ENCODE measurements around the gene NDUFA12. TPM values are rescaled to one million over a fixed set of nuclear protein-coding genes. Genes with fewer than 3 reads are reported as not detected.

NDUFA12 gene
- total and polyA plus RNA-seq, 2 of the 13 experiments (the other 11 are each of a cell fraction or from before 2014, with no cell fraction given), result 101 to 173 TPM

DNA sequence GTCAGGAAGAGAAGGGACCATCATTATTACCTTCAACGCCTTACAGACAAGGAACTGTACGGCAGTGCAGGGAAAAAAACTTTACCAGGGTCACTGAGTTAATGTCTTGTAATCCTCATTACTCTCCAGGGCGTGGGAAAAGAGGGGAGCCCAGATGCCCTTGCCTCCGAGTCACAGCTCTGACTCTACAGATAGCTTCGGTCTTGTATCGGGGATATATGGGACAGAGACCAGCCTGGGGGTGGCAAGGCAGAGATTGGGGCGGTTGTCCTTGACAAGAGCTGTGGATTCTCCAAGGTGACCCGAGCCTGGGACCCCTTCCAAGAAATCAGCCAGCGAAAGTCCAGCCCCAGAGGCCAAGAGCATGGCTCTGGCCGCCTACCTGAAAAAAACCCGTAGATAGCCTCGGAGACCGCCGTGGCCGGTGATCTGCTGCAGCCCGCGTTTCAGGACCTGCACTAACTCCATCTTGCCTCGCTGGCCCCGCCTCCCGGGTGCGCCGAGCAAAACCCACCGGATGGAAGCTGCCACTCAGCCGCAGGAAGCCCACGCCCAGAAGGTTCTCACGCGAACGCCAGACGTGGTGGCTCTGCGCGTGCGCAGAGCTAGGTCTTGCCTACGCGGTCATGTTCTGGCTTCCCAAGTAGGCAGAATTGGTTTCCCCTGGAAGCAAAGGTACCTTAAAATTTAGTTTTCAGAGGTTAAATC lies at the start of gene NDUFA12 (continued):
- TF ChIP-seq BCL3 (CRISPR knock-in tag; IDR thresholded peaks at IDR 0.05), result no peak; the same call in 1 of the 2 replicates
- TF ChIP-seq ZNF224 (CRISPR knock-in tag; IDR thresholded peaks at IDR 0.05), result no peak
- 0 out of 2 replicates have a peak, but pooled peaks have one; percentile 53 for TF ChIP-seq ZNF761 (CRISPR knock-in tag; conservative IDR thresholded peaks at IDR 0.05)
- TF ChIP-seq ATM (IDR thresholded peaks at IDR 0.05; ENCODE audit: borderline replicate concordance), result no peak
- TF ChIP-seq, protein P1, sequence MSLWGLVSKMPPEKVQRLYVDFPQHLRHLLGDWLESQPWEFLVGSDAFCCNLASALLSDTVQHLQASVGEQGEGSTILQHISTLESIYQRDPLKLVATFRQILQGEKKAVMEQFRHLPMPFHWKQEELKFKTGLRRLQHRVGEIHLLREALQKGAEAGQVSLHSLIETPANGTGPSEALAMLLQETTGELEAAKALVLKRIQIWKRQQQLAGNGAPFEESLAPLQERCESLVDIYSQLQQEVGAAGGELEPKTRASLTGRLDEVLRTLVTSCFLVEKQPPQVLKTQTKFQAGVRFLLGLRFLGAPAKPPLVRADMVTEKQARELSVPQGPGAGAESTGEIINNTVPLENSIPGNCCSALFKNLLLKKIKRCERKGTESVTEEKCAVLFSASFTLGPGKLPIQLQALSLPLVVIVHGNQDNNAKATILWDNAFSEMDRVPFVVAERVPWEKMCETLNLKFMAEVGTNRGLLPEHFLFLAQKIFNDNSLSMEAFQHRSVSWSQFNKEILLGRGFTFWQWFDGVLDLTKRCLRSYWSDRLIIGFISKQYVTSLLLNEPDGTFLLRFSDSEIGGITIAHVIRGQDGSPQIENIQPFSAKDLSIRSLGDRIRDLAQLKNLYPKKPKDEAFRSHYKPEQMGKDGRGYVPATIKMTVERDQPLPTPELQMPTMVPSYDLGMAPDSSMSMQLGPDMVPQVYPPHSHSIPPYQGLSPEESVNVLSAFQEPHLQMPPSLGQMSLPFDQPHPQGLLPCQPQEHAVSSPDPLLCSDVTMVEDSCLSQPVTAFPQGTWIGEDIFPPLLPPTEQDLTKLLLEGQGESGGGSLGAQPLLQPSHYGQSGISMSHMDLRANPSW (CRISPR knock-in tag; IDR thresholded peaks at IDR 0.05; ENCODE audit: borderline replicate concordance), result no peak; the same call in 1 of the 2 replicates
- peak; percentile 98 for TF ChIP-seq KMT2A (CRISPR knock-in tag; IDR thresholded peaks at IDR 0.05)
- peak; percentile 83 for TF ChIP-seq MYC (CRISPR knock-in tag; IDR thresholded peaks at IDR 0.05; ENCODE audit: borderline replicate concordance)
- no peak for TF ChIP-seq THYN1 (CRISPR knock-in tag; IDR thresholded peaks at IDR 0.05; ENCODE audit: borderline replicate concordance, low read depth)
- TF ChIP-seq ZBTB7B (CRISPR knock-in tag; IDR thresholded peaks at IDR 0.05), result peak; percentile 67; the same call in 1 of the 2 replicates
- no peak for TF ChIP-seq ZNF569 (CRISPR knock-in tag; IDR thresholded peaks at IDR 0.05; ENCODE audit: borderline replicate concordance)
- no peak for TF ChIP-seq NCOA1 (CRISPR knock-in tag; IDR thresholded peaks at IDR 0.05)
- TF ChIP-seq, protein P2, sequence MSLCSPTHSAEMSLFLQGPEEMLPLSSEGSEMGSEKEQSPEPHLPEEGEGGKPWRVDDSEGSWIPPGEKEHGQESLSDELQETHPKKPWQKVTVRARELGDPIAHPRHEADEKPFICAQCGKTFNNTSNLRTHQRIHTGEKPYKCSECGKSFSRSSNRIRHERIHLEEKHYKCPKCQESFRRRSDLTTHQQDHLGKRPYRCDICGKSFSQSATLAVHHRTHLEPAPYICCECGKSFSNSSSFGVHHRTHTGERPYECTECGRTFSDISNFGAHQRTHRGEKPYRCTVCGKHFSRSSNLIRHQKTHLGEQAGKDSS (CRISPR knock-in tag; IDR thresholded peaks at IDR 0.05; ENCODE audit: borderline replicate concordance, low read depth), result peak; percentile 78; the same call in 1 of the 2 replicates
- no peak for TF ChIP-seq SRSF4 (IDR thresholded peaks at IDR 0.05; ENCODE audit: low read depth, low read length, poor library complexity, severe bottlenecking)
- TF ChIP-seq, protein P3, sequence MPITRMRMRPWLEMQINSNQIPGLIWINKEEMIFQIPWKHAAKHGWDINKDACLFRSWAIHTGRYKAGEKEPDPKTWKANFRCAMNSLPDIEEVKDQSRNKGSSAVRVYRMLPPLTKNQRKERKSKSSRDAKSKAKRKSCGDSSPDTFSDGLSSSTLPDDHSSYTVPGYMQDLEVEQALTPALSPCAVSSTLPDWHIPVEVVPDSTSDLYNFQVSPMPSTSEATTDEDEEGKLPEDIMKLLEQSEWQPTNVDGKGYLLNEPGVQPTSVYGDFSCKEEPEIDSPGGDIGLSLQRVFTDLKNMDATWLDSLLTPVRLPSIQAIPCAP (CRISPR knock-in tag; IDR thresholded peaks at IDR 0.05; ENCODE audit: low read depth), result no peak
- TF ChIP-seq, protein P4, sequence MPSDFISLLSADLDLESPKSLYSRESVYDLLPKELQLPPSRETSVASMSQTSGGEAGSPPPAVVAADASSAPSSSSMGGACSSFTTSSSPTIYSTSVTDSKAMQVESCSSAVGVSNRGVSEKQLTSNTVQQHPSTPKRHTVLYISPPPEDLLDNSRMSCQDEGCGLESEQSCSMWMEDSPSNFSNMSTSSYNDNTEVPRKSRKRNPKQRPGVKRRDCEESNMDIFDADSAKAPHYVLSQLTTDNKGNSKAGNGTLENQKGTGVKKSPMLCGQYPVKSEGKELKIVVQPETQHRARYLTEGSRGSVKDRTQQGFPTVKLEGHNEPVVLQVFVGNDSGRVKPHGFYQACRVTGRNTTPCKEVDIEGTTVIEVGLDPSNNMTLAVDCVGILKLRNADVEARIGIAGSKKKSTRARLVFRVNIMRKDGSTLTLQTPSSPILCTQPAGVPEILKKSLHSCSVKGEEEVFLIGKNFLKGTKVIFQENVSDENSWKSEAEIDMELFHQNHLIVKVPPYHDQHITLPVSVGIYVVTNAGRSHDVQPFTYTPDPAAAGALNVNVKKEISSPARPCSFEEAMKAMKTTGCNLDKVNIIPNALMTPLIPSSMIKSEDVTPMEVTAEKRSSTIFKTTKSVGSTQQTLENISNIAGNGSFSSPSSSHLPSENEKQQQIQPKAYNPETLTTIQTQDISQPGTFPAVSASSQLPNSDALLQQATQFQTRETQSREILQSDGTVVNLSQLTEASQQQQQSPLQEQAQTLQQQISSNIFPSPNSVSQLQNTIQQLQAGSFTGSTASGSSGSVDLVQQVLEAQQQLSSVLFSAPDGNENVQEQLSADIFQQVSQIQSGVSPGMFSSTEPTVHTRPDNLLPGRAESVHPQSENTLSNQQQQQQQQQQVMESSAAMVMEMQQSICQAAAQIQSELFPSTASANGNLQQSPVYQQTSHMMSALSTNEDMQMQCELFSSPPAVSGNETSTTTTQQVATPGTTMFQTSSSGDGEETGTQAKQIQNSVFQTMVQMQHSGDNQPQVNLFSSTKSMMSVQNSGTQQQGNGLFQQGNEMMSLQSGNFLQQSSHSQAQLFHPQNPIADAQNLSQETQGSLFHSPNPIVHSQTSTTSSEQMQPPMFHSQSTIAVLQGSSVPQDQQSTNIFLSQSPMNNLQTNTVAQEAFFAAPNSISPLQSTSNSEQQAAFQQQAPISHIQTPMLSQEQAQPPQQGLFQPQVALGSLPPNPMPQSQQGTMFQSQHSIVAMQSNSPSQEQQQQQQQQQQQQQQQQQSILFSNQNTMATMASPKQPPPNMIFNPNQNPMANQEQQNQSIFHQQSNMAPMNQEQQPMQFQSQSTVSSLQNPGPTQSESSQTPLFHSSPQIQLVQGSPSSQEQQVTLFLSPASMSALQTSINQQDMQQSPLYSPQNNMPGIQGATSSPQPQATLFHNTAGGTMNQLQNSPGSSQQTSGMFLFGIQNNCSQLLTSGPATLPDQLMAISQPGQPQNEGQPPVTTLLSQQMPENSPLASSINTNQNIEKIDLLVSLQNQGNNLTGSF (CRISPR knock-in tag; IDR thresholded peaks at IDR 0.05), result no peak
- no peak for TF ChIP-seq CHD4 (IDR thresholded peaks at IDR 0.05; ENCODE audit: borderline replicate concordance, low read length)
- no peak for TF ChIP-seq PTBP1 (IDR thresholded peaks at IDR 0.05; ENCODE audit: low read depth, low read length, poor library complexity, severe bottlenecking)
- no peak for TF ChIP-seq ZNF30 (CRISPR knock-in tag; IDR thresholded peaks at IDR 0.05)
